Thymus (tissue), 11 donors: ENCODE data around the gene RBM5. TPM values are rescaled to one million over a fixed set of nuclear protein-coding genes. Genes with fewer than 3 reads are reported as not detected.

ENCODE experiments used
- DNase-seq, 9 donors: peaks; one replicate each; pipeline ENCODE4 v3.0.0-alpha.2; 2013; ENCODE audit warnings: low spot score in 9 of 9, low read depth in 6 of 9, missing footprints in 1 of 9
- H3K27ac ChIP-seq, 2 donors: one replicate each; pipeline ENCODE4 v1.5.1; 2013; ENCODE audit warnings: control low read depth in 1 of 2, low read depth in 1 of 2, low read length in 1 of 2, mild to moderate bottlenecking in 1 of 2, moderate library complexity in 1 of 2
- H3K27me3 ChIP-seq, 2 donors: one replicate each; pipeline ENCODE4 v1.5.1; 2013; ENCODE audit warnings: low read length in 1 of 2; ENCODE audit not compliant: control insufficient read depth in 2 of 2, insufficient read depth in 1 of 2
- H3K36me3 ChIP-seq, 2 donors: one replicate each; pipeline ENCODE4 v1.5.1; 2013; ENCODE audit warnings: low read length in 1 of 2, mild to moderate bottlenecking in 1 of 2, moderate library complexity in 1 of 2; ENCODE audit not compliant: control insufficient read depth in 2 of 2, insufficient read depth in 2 of 2
- H3K4me1 ChIP-seq, 2 donors: one replicate each; pipeline ENCODE4 v1.5.1; 2013; ENCODE audit warnings: low read length in 2 of 2; ENCODE audit not compliant: control insufficient read depth in 2 of 2, insufficient read depth in 2 of 2
- H3K4me3 ChIP-seq, 2 donors: one replicate each; pipeline ENCODE4 v1.5.1; 2013; ENCODE audit warnings: low read length in 2 of 2, control low read depth in 1 of 2, mild to moderate bottlenecking in 1 of 2
- H3K9me3 ChIP-seq, 2 donors: one replicate each; pipeline ENCODE4 v1.5.1; 2013; ENCODE audit warnings: low read length in 1 of 2, mild to moderate bottlenecking in 1 of 2; ENCODE audit not compliant: control insufficient read depth in 2 of 2, insufficient read depth in 1 of 2
- WGBS: extraction: QIAGEN DNeasy Blood & Tissue Kit; methylation state at CpG from one replicate; pipeline ENCODE4 v1.1.7; 2013; 5-methylcytosine and 5-hydroxymethylcytosine counted together
- polyA plus RNA-seq: library from polyadenylated mRNA; stranded (reverse); fragments of 200-250 nt; gene quantifications from one replicate; pipeline ENCODE4 v1.2.3, GENCODE V29; 2013
- total RNA-seq: library from RNA; stranded (reverse); fragments of 120-200 nt; gene quantifications from one replicate; pipeline ENCODE4 v1.2.4, GENCODE V29; 2013
- donor health status: healthy.

RBM5 gene
- total and polyA plus RNA-seq, 2 donors: 142 to 219 TPM

DNA sequence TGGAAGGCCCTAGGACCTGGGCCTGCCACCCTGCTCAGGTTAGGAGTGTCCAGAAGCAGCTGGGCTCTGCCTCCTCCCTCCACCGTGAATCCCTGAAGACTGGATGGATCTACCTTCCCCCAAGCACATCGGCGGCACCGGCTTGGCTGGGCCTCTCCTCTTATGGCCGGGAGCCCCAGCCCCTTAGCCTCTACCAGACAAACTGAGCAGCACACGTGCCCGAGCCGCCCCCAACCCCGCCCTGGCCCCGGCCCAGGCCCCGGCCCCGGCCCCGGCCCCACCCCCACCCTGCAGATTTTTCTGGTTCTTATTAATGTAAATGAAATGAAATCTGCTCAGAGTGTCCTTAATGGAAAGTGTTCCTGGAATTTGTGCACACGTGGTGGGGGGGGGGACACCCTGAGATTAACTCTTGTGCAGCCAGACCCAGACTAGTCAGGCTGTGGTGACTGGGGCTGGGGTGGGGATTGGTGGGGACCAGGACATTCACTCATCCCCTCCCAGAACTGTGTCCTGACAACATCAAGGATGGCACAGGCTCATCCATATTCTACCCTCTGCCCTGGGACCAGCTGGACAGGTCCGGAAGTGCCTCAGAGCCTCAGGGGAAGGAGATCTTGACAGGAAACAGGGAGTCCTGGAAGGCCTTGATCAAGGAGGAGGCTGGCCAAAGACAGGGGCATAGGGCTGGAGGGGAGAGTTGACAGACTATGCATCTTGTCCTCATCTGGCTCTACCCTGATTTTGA is 35.5 kb downstream of the RBM5 start:
- Histone ChIP-seq H3K27ac (no peak overlapping the region), H3K4me3 (no peak overlapping the region), H3K4me1 (peaks cover 0 to 9% of the 10 kb centered on the region in 2 donors), H3K27me3 (no peaks in the 10 kb centered on the region), H3K36me3 (peaks cover 29 to 34% of the 10 kb centered on the region in 2 donors), H3K9me3 (no peaks in the 10 kb centered on the region)
- no peak for DNase-seq
- WGBS: 85% methylated on average over 15 of the region's 15 CpGs

DNA sequence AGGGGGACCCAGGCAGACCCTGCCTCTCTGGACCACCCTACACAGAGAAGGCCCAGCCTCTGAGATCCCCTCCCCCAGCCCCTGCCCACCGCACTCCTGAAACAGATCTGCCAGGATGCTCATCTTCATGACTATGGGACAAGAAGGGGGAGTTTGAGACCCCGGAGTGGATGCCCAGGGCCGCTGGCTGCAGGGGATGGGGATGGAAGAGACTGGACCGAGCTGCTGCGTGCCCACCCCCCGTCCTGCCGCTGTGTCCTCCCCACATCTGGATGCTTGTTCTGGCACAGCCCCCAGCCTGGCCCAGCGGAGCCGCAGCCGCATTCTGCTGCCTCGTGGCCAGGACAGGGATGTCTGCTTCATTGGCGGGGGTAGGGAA is 36.1 kb downstream of the RBM5 start:
- WGBS: 89% methylated on average over 12 of the region's 12 CpGs
- H3K27me3 ChIP-seq: no peaks in the 10 kb centered on the region
- no peaks in the 10 kb centered on the region for H3K9me3 ChIP-seq
- H3K4me1 ChIP-seq: peaks cover 0 to 9% of the 10 kb centered on the region in 2 donors
- peaks cover 23 to 28% of the 10 kb centered on the region in 2 donors for H3K36me3 ChIP-seq
- H3K4me3 ChIP-seq: no peak overlapping the region
- DNase-seq: no peak
- H3K27ac ChIP-seq: no peak overlapping the region

DNA sequence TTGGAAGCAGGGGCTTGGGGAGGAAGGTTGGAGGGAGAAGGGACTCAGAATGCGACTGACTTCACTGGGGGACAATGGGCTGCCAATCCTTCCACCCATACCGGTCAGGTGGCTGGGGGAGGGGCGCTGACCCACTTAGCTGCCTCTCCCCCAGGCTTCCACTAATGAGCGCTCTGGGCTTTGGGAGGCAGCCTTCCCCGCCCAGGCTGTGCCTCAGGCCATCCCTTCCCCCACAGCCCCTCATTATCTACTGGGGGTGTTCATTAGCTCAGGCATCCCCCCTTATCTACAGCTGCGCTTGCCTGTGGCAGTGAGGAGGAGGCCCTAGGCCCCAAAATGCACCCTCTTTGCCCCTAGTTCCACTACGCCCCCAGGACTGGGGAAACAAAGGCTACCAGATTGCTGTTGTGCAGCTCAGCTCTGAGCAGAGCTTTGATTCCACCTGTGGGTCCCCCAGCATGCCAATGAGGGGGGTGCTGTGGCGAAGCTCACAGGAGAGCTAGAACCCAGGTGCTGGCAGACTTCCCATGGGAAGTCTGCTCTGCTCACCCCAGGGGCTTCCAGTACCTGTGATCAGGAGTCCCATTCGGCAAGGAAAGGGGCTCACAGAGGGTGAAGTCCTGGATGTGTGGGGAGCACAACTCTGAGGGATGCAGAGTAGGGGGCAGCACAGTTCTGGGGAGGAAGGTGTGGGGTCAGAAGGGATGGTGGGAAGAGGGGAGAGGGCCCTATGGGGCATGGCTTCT is 37.0 kb downstream of the RBM5 start:
- H3K27me3 ChIP-seq: no peaks in the 10 kb centered on the region
- H3K4me1 ChIP-seq: peaks cover 0 to 9% of the 10 kb centered on the region in 2 donors
- no peaks in the 10 kb centered on the region for H3K9me3 ChIP-seq
- peaks cover 14 to 19% of the 10 kb centered on the region in 2 donors for H3K36me3 ChIP-seq
- H3K4me3 ChIP-seq: no peak overlapping the region
- no peak overlapping the region for H3K27ac ChIP-seq
- DNase-seq: no peak
- WGBS: 80% methylated on average over 9 of the region's 9 CpGs

GRCh38 chr3:50126287-50127211 is 37.8 kb downstream of the RBM5 start:
- Histone ChIP-seq H3K27me3 (no peaks in the 10 kb centered on the region), H3K36me3 (peaks cover 10 to 11% of the 10 kb centered on the region in 2 donors), H3K9me3 (no peaks in the 10 kb centered on the region), H3K4me1 (peaks cover 0 to 7% of the 10 kb centered on the region in 2 donors), H3K4me3 (no peak overlapping the region), H3K27ac (no peak overlapping the region)
- no peak for DNase-seq
- WGBS: 93% methylated on average over 16 of the region's 16 CpGs

GRCh38 chr3:50127251-50127691 is 38.6 kb downstream of the RBM5 start:
- no peaks in the 10 kb centered on the region for H3K9me3 ChIP-seq
- H3K36me3 ChIP-seq: peaks cover 5 to 9% of the 10 kb centered on the region in 2 donors
- H3K27ac ChIP-seq: no peak overlapping the region
- peaks cover 0 to 7% of the 10 kb centered on the region in 2 donors for H3K4me1 ChIP-seq
- WGBS: 97% methylated on average over 8 of the region's 8 CpGs
- no peaks in the 10 kb centered on the region for H3K27me3 ChIP-seq
- no peak for DNase-seq
- no peak overlapping the region for H3K4me3 ChIP-seq

DNA sequence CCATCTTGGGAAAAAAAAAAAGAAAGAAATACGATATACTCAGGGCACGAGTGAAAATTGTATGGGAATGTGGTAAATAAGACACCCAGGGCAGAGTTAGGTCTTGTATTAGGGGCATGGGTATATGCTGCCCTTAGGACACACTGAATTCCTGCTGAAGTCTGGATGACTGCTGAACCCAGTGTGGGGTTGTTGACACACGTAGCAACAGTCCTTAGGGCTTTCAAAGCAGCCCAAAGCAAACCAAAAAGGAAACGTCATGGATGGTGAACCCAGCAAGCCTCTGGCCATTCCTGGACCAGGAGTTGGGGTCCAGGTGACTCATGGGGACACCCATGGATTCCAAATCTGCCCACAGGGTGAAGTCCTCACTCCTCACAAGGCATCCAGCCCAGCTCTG is 39.3 kb downstream of the RBM5 start:
- H3K27me3 ChIP-seq: no peaks in the 10 kb centered on the region
- no peaks in the 10 kb centered on the region for H3K9me3 ChIP-seq
- peaks cover 0 to 7% of the 10 kb centered on the region in 2 donors for H3K4me1 ChIP-seq
- no peak overlapping the region for H3K4me3 ChIP-seq
- peaks cover 0 to 2% of the 10 kb centered on the region in 2 donors for H3K36me3 ChIP-seq
- WGBS: 89% methylated on average over 4 of the region's 4 CpGs
- no peak for DNase-seq
- no peak overlapping the region for H3K27ac ChIP-seq

DNA sequence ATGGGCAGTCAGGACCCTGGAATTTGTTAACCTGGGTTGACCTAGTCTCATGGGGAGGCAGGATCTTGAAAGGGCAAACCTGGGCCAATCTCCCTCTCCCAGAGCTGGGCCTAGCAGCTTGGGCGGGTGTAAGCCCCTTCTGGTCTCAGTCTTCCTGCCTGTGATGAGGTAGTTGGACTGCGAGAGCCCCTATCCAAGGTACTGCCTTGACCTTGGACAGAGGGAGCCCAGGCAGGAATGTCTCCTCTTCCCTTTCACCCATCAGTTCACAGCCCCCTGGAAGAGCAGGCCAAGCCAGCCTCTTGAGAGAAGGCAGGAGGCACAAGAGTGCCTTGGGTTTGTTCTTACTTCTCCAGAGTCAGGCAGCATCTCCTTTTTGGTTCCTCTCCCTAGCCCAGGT is 41.7 kb downstream of the RBM5 start:
- no peaks in the 10 kb centered on the region for H3K27me3 ChIP-seq
- H3K9me3 ChIP-seq: no peaks in the 10 kb centered on the region
- no peak overlapping the region for H3K4me3 ChIP-seq
- H3K4me1 ChIP-seq: peaks cover 0 to 7% of the 10 kb centered on the region in 2 donors
- 95% methylated on average over 2 of the region's 2 CpGs for WGBS
- no peak for DNase-seq
- H3K36me3 ChIP-seq: no peaks in the 10 kb centered on the region
- H3K27ac ChIP-seq: no peak overlapping the region

GRCh38 chr3:50132421-50133282 is 43.9 kb downstream of the RBM5 start:
- Histone ChIP-seq H3K4me3 (no peak overlapping the region), H3K4me1 (peaks cover 0 to 3% of the 10 kb centered on the region in 2 donors), H3K27ac (no peak overlapping the region), H3K9me3 (no peaks in the 10 kb centered on the region), H3K27me3 (peaks cover 0 to 2% of the 10 kb centered on the region in 2 donors), H3K36me3 (no peaks in the 10 kb centered on the region)
- WGBS: 87% methylated on average over 6 of the region's 6 CpGs
- DNase-seq: no peak
